Caki2 (cell line): Measurements from ENCODE around the gene PRSS53. TPM values are rescaled to one million over a fixed set of nuclear protein-coding genes. Genes with fewer than 3 reads are reported as not detected.
"Not testable (repeated sequence)": the region's sequence is repeated elsewhere in the genome, so short reads cannot be mapped to it uniquely, and the experiment has no call there.

Experiments
- DNase-seq: peaks from one replicate; pipeline ENCODE4 v3.0.0-alpha.2; 2015; ENCODE audit warnings: low read depth
- in situ Hi-C: cut with HindIII; loops from 2 replicates; pipeline ENCODE4 v1.10.0; 2016; ENCODE audit warnings: low sequenced_read_pairs, low pct_unique_long_range_greater_than_20kb, mixed read lengths
- total RNA-seq: library from RNA; depleted of rRNA; stranded (reverse); fragments of >200 nt; shearing (Covaris generic); gene quantifications from 2 replicates; pipeline ENCODE4 v1.2.3, GENCODE V29; 2014; ENCODE audit warnings: low replicate concordance

PRSS53 gene
- total RNA-seq, 1 experiment from 2014 or later: 5.1 TPM

DNA sequence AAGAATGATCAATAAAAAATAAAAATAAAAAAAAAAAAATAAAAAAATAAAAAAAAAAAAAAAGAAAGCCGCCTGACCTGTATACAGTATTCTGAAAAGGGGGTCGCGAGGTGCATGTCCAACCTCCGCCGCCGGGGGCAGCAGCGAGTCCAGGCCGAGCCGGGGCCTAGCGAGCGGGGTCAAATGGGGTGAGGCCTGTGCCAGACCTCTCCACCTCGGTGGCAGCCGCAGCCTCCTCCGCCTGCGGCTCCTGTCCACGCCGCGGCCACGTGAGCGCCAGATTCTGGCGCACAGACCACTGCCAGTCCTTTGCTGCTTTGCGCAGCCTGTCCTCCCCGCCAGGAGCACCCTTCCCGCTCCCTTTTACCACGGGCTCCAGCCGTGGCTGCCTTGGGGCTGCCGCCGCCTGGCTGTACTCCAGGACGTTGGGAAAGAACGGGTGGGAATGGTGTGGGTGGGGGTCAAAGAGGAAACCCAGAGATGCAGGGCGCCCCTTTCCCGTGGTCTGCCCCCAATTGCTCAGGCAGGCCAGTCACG, 17.0 kb upstream of the PRSS53 start:
- in situ Hi-C loops: no loop called here
- DNase-seq: no peak

DNA sequence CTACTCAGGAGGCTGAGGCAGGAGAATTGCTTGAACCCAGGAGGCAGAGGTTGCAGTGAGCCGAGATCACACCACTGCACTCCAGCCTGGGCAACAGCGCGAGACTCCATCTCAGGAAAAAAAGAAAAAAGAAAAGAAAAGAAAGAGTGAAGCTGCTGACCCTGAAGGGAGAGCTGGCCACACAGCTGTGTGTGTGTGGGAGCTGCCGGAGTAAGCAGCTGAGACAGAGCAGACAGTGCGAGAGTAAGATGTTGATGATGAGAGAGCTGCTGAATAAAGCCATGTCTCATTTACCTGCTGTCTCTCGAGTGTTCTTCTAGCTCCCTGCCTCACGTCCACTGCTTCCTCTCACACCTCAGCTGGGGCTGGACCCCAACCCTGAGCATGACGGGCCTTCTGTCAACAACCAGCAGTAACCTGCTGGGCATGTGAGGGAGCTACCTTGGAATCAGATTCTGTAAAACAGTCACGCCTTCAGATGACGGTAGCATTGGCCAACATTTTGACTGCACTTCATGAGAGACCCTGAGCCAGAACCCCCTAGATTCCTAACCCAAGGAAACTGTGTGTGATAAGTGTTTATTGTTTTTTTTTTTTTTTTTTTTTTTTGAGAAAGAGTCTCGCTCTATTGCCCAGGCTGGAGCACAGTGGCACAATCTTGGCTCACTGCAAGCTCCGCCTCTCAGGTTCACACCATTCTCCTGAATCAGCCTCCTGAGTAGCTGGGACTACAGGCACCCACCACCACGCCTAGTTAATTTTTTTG, 12.3 kb upstream of the PRSS53 start:
- DNase-seq, in situ Hi-C loops: not testable (repeated sequence)

DNA sequence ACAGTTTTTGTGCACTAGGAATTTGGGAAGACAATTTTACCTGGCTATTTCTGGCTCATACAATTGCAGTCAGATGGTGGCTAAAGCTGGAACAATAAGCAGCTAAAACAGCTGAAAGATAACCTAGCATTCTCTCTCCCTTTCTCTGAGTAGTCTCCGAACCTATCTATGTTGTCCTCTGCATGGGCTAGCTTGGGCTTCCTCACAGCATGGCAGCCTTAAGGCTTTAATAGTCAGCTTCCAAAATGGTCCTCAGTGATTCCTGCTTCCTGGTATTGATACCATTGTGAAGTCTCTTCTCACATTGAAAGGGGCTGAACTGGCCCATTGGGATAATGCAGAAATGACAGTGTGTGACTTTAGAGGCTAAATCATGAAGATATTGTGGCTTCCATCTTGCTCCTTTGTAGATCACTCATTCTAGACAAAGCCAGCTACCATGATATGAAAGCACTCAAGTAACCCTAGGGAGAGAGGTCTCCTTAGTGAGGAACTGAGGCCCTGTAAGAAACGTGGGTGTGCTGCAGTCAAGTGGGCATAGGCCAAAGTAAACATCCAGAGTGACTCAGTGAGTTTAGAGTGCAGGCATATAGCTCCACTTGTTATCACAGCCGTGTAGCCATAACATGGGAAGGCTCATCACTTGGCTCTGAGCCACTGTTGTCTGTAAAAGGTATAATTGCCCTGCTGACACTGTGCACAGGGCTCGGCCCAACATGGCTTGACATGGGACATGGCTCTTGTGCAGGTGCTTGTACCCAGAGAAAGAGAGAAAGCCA, 11.3 kb upstream of the PRSS53 start:
- in situ Hi-C loops: no loop called here
- peak; percentile 58 for DNase-seq

DNA sequence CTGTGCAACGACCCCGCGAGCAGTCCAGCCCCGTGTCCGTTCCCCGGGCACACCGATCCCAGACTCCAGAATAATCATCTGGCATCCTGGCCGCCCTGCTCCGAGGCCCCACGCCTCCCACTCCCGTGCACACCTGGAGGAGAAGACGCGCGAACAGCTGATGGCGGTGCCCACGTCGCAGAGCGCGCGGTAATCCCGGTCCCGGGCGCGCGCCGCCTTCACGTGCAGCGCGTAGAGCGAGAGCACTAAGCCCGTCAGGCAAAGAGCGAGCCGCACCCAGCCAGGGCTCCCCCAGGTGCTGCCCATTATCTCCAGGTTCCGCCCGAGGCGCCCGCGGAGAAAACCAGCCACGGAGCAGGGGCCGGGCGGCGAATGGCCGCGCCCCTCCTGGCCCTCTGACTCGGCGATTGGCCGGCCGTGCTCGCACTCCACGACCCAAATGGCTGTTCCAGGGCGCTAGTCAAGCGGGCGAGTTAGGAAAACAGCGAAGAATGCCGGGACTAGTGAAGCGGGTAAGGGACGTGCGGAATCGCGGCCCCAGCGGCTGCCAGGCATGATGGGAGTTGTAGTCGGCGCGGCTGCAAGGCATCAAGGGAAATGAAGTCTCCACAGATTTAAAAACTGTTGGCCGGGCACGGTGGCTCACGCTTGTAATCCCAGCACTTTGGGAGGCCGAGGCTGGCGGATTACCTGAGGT, 5.8 kb upstream of the PRSS53 start, which contains the start of gene VKORC1:
Gene VKORC1, minus strand, starts transcription at position 374 of the 697 bp plus-strand sequence. Its CDS starts 68 bp downstream, at position 306.
- peak; percentile 99 for DNase-seq
- in situ Hi-C loops: no loop called here

DNA sequence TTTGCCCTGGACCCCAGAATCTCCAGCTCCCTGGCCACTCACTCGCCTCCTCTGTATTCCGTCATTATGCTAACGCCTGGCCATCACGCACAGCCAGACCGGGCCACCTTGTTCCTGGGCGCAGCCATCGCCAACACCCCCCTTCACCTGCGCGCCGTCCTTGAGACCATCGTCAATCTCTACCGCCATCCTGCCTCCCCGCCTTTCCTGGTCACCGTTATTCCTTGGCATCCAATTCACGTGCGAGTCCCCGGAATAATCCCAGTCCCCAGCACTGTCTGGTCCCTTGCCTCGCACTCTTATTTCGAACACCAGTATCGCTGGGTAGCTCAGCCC, 5.3 kb upstream of the PRSS53 start:
- in situ Hi-C loops: no loop called here
- no peak for DNase-seq

DNA sequence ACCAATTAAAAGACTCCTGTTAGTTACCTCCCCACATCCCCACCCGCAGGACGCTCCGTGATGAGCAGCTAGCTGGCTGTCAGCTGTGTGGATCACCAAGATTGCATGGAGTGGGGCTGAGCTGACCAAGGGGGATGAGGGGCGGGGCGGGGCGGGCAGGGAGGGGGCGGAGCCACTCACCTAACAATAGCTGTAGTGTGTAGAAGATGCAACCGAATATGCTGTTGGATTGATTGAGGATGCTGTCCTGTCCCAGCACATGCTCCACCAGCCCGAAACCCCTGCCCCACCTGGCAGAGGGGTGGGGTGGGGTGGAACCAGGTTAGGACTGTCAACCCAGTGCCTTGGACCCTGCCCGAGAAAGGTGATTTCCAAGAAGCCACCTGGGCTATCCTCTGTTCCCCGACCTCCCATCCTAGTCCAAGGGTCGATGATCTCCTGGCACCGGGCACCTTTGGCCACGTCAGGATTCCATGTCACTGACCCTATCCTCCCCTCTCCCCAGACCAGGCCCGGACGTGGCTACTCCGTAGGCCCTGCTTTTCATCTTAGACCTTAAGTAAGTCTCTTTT, 4.5 kb upstream of the PRSS53 start:
- peak; percentile 75 for DNase-seq
- in situ Hi-C loops: no loop called here

DNA sequence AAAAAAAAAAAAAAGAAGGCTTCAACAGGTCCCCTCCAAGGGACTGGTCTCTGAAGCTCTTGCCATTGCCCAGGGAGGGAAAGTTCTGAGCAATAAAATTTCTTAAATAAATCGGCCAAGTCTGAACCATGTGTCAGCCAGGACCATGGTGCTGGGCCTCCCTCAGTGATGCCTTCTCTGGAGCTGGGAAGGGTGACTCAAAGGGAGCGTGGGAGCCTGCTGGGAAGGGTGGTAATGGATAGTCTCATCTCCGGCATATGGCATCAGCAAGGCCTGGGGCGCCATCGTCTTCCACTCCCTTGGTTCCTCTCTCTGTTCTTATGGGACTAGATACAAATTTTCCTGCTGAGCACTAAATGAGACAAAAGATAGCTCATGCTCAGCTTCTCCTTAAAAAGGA, 3.6 kb upstream of the PRSS53 start:
- in situ Hi-C loops: no loop called here
- no peak for DNase-seq

DNA sequence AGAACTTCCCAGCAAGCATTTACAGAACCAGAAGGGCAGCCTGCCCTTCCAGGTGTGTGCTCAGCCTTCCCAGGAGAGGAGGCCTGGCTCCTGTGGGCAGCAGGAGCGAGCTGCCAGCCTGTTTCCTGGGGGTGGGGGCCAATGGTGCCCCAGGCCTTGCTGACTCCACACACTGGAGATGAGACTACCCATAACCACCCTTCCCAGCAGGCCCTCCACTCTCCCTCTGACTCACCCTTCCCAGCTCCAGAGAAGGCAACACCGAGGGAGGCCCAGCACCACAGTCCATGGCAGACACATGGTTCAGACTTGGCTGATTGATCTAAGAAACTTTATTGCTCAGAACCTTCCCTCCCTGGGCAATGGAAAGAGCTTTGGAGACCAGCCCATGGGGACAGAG, 1.8 kb upstream of the PRSS53 start:
- in situ Hi-C loops: no loop called here
- no peak for DNase-seq

DNA sequence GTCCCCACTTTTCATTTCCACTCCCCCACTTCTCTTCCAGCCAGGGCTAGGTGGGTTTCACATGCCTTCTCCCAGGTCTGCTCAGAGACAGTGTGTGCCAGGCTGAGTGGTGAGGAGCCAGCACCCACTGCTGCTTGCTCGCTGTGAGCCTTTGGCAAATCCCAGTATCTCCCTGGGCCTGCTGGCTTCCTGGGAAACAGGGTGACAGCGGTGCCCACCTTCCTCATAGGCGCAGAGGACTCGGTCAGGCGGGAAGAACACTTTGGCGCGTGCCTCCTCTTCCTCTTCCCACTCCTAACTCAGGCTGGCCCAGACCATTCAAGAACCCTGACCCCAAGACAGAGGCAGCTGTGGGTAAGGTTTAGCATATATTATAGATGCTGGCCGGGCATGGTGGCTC, 456 bp upstream of the PRSS53 start:
- in situ Hi-C loops: no loop called here
- no peak for DNase-seq

DNA sequence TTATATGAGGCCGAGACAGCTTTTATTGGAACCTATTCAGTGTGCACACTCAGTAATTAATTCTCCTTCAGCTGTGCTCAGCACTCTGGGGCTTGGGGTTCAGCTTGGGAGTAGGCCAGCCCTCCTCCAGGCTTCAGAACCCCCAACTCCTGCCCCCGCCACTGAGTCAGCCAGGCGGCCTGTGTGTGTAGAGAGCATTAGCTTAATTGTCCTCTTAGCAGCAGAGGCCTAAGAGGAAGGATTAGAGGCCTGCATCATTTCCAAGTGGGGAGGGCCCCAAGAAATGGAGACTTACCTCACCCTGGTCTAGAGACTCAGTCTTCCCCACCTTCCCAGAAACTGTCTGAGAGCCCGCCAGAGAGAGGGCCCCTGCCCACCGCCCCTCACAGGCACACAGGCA, 772 bp downstream of the PRSS53 start:
- no peak for DNase-seq
- in situ Hi-C loops: no loop called here

DNA sequence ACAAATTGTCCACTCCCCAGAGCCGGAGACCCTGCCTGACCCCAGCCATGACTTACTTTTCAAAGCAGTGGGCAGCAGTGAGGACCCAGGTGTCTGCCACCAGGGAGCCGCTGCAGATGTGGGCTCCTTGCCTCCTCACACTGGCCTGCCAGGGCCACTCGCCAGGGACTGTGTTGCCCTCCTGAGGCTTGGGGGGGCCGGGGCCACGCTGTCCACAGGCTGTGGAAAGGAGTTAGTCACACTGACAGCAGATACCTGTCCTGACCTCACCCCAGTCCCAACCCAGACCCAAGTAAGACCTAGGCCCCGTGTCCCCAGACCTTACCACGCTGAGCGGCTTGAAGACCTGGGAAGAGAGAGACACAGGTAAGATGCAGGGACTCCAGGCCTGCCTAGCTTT, 1.3 kb downstream of the PRSS53 start:
- in situ Hi-C loops: no loop called here
- DNase-seq: no peak

DNA sequence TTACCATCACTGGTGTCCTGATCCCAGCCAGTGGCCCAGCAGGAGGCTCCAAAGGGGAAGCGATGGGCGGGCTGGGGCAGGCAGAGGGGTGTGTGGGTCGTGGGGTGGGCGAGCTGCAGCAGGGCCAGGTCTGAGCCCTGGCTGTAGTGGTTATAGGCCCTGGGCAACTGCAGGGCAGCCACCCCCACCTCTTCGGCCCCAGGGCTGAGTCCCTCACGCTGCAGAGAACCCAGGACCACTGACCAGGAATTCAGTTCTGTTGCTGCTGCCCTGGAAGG, 2.2 kb downstream of the PRSS53 start:
- in situ Hi-C loops: no loop called here

DNA sequence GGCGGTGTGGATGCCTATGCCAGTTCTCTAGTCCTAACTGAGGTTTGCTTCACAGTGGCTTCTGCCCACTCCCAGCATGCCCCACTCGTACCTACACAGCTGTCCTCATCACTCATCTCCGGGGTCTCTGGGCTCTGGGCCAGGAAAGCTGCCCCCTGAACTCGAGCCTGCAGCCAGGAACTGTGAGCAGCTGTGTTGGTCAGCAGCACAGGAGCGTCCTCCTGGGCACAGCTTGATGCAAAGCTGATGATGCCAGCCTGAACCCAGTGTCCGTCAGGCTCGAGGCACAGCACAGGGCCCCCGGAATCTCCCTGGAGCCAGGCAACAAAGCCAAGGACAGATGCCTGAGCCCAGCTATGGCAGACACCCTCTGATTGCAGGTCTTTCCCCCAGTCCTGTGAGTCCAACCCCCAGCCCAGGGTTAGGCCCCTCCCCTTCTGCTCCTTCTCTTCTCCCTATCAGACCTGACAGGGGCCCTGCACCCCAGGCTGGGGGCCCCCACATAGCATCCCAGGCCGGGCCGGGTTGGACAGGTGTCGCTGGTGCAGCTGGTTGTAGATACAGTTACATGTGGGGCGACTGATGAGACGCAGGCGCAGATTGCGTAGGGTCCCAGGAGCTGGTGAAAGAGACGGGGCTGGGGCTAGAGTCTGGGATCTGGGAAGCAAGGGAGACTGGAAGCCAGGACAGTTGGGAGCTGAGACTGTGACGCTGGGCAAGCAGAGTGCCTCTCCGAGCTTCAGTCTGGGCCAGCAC, 2.7 kb downstream of the PRSS53 start:
- in situ Hi-C loops: no loop called here
- no peak for DNase-seq

More for the DNA sequence above, 2.2 kb downstream of the PRSS53 start:
- no peak for DNase-seq

DNA sequence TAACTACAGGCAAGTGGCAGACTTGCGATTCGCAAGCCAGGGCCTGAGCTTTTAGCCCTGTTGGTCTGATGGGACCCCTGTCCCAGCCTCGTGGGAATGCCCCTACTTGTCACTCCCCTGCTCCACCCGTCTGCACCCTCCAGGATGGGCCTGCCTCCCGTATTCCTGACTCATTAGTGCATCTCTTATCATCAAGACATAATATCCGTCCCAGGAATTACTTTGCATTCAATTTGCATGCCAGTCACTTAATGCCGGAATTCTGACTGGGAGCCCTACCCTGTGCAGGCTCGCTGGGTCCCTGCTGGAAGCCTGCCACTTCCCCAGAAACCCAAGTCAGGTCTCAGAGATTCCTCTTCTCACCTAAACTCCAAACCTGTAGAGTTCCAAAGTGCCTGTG, 3.3 kb downstream of the PRSS53 start:
- no peak for DNase-seq
- in situ Hi-C loops: no loop called here

DNA sequence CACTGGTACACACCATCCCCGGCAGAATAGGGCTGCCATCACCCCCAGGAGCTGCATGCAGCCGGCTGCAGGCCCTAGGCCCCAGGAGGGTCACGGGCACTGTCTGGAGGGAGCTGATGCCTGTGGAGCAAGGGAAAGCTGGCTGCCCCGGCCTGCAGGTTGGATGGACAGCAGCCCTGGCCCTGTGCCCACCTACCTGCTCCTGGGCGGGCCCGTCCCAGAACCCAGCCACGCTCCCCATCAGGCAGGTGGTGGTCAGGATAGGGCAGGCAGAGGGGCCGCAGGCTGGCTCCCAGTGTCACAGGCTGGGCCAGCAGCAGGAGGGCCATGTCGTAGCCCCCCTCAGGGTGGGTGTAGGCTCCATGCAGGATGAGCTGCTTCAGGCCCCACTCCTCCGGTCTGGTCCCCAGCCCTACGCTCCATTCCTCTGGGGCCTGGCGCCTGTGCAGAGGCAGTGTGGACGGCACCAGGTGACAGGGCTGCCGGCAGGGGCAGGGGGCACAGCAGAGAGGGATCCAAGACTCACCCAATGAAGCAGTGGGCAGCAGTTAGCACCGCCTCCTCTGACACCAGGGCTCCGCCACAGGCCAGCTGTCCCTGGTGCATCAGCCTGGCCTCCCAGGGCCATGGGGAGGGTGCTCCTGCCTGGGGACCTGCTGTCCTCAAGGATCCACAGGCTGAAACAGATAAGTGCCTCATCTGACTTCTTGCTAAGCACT, 4.0 kb downstream of the PRSS53 start:
- in situ Hi-C loops: no loop called here
- no peak for DNase-seq

DNA sequence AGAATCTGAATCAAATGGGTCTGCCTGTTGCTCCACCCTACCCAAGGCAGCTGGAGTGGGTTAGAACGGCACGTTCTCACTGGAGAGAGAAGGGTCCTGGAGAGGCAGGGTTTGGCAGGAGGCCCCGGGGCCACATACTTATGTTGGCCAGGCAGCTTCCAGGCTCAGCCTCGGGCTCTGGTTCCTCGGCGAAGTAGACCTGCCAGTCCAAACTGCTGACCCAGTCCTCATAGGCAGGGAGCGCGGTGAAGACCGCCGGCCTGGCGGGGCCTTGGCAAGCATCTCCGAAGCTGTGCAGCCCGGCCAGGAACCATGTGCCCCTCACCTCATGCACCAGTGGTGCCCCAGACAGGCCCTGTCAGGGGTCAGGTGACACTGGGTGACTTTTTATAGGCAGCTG, 4.8 kb downstream of the PRSS53 start:
- in situ Hi-C loops: no loop called here
- DNase-seq: no peak

DNA sequence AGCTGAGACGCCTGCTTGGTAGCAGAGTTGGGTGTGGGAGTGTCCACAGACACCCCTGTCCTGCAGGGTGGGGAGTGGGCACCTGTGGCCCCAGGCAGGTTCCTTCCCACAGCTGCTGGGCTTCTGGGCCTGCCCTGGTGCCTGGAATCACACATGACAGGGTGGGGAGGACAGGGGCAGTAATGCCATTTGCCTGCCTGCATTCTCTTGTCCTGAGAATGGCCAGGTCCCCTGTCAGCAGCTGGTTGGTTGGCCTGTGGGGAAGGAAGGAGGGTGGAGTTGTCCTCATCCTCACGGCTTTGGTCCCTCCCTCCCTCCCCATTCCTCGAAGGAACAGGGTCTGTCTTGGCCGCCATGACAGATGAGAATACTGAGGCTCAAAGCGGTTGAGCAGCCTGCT, 5.2 kb downstream of the PRSS53 start:
- in situ Hi-C loops: no loop called here
- no peak for DNase-seq

DNA sequence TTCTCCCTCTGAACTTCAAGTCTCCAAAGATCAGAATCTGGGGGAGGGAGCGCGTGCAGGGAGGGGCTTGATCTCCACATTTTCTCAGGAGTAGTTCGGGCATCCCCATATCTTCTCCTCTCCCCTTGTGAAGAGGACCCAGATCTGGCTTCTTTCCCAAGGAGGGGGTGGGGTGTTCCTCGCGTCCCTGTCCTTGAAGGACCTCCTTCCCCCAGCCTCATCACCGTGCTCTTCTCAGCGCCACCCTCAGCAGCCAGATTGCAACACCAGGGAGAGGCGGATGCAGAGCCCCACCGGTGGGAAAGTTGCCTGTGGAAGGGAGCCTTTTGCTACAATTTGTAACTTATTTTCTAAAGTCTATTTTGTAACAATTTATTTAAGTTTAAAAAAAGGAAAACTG, 5.7 kb downstream of the PRSS53 start:
- in situ Hi-C loops: no loop called here
- DNase-seq: no peak
